ENCODE results near the gene PTGFRN.

Gene PTGFRN

GRCh38 chr1:116954440-116954839, 44.7 kb downstream of the PTGFRN start:
- TF ChIP-seq CTCF (IDR thresholded peaks at IDR 0.05; ENCODE audit: insufficient read depth, low read length, poor library complexity, severe bottlenecking) = no peak
- Histone ChIP-seq H3K36me3 (ENCODE audit: control insufficient read depth, insufficient read depth, low read length) (no peaks in the 10 kb centered on the region), H3K4me3 (replicated peaks; ENCODE audit: low read depth, low read length) (no peak overlapping the region), H3K27me3 (replicated peaks; ENCODE audit: control insufficient read depth, insufficient read depth, low read length) (no peaks in the 10 kb centered on the region)
- DNase-seq (ENCODE audit: extremely low read depth, insufficient read length) = no peak

- Histone ChIP-seq H3K27me3 (replicated peaks; ENCODE audit: control insufficient read depth, insufficient read depth, low read length) (no peaks in the 10 kb centered on the region), H3K4me3 (replicated peaks; ENCODE audit: low read depth, low read length) (no peak overlapping the region), H3K36me3 (ENCODE audit: control insufficient read depth, insufficient read depth, low read length) (no peaks in the 10 kb centered on the region)
- no peak for DNase-seq (ENCODE audit: extremely low read depth, insufficient read length)
- TF ChIP-seq CTCF (IDR thresholded peaks at IDR 0.05; ENCODE audit: insufficient read depth, low read length, poor library complexity, severe bottlenecking) = no peak
Observed at GRCh38 chr1:116956378-116956777, 46.7 kb downstream of the PTGFRN start.

GRCh38 chr1:116957646-116958045, 47.9 kb downstream of the PTGFRN start:
- Histone ChIP-seq H3K36me3 (ENCODE audit: control insufficient read depth, insufficient read depth, low read length) (no peaks in the 10 kb centered on the region), H3K4me3 (replicated peaks; ENCODE audit: low read depth, low read length) (no peak overlapping the region), H3K27me3 (replicated peaks; ENCODE audit: control insufficient read depth, insufficient read depth, low read length) (no peaks in the 10 kb centered on the region)
- TF ChIP-seq CTCF (IDR thresholded peaks at IDR 0.05; ENCODE audit: insufficient read depth, low read length, poor library complexity, severe bottlenecking) = no peak
- DNase-seq (ENCODE audit: extremely low read depth, insufficient read length) = no peak

- TF ChIP-seq CTCF (IDR thresholded peaks at IDR 0.05; ENCODE audit: insufficient read depth, low read length, poor library complexity, severe bottlenecking) = no peak
- no peaks in the 10 kb centered on the region for H3K27me3 ChIP-seq (replicated peaks; ENCODE audit: control insufficient read depth, insufficient read depth, low read length)
- H3K4me3 ChIP-seq (replicated peaks; ENCODE audit: low read depth, low read length) = no peak overlapping the region
- no peak for DNase-seq (ENCODE audit: extremely low read depth, insufficient read length)
- no peaks in the 10 kb centered on the region for H3K36me3 ChIP-seq (ENCODE audit: control insufficient read depth, insufficient read depth, low read length)
Observed at GRCh38 chr1:116958110-116958509, 48.4 kb downstream of the PTGFRN start.

- no peaks in the 10 kb centered on the region for H3K27me3 ChIP-seq (replicated peaks; ENCODE audit: control insufficient read depth, insufficient read depth, low read length)
- H3K36me3 ChIP-seq (ENCODE audit: control insufficient read depth, insufficient read depth, low read length) = no peaks in the 10 kb centered on the region
- no peak for TF ChIP-seq CTCF (IDR thresholded peaks at IDR 0.05; ENCODE audit: insufficient read depth, low read length, poor library complexity, severe bottlenecking)
- H3K4me3 ChIP-seq (replicated peaks; ENCODE audit: low read depth, low read length) = no peak overlapping the region
- no peak for DNase-seq (ENCODE audit: extremely low read depth, insufficient read length)
Observed at GRCh38 chr1:116958977-116959376, 49.3 kb downstream of the PTGFRN start.

GRCh38 chr1:116961606-116962005, 51.9 kb downstream of the PTGFRN start:
- Histone ChIP-seq H3K36me3 (ENCODE audit: control insufficient read depth, insufficient read depth, low read length) (no peaks in the 10 kb centered on the region), H3K4me3 (replicated peaks; ENCODE audit: low read depth, low read length) (no peak overlapping the region), H3K27me3 (replicated peaks; ENCODE audit: control insufficient read depth, insufficient read depth, low read length) (no peaks in the 10 kb centered on the region)
- no peak for TF ChIP-seq CTCF (IDR thresholded peaks at IDR 0.05; ENCODE audit: insufficient read depth, low read length, poor library complexity, severe bottlenecking)
- DNase-seq (ENCODE audit: extremely low read depth, insufficient read length) = no peak
